ENCODE measurements around the gene CACNA2D2. TPM values are rescaled to one million over a fixed set of nuclear protein-coding genes. Genes with fewer than 3 reads are reported as not detected.

Gene CACNA2D2
- total RNA-seq, 1 experiment from 2014 or later = not detected

- no peaks in the 10 kb centered on the region for H3K4me1 ChIP-seq (replicated peaks; ENCODE audit: insufficient read depth)
- ChIA-PET CTCF (interaction anchor here (0.7 kb wide), 1 partner anchor 1338 kb away, joined by 3 read pairs; no protein-coding TSS in a partner anchor), POLR2A (ENCODE audit: unreplicated experiment) (no interaction called here)
- H4K20me1 ChIP-seq (ENCODE audit: insufficient read depth) = no peaks in the 10 kb centered on the region
- no peak overlapping the region for H3K4me2 ChIP-seq
- no peak for TF ChIP-seq EZH2 (IDR thresholded peaks at IDR 0.05; ENCODE audit: low read depth)
- no peak for TF ChIP-seq CTCF (conservative IDR thresholded peaks at IDR 0.05)
- no peaks in the 10 kb centered on the region for H3K9me3 ChIP-seq (ENCODE audit: insufficient read depth, low read depth)
- H3K27me3 ChIP-seq (ENCODE audit: insufficient read depth, low read depth) = peaks cover 18% of the 10 kb centered on the region
- intact Hi-C loops (cut with micrococcal nuclease; ENCODE audit: unreplicated experiment) = no loop called here
- H3F3A ChIP-seq (ENCODE audit: insufficient read depth, low read depth) = no peaks in the 10 kb centered on the region
- no peak for DNase-seq
- H3K4me3 ChIP-seq = no peak overlapping the region
- H3K79me2 ChIP-seq (ENCODE audit: low read depth) = no peaks in the 10 kb centered on the region
- no peak overlapping the region for H3K27ac ChIP-seq
- BruUV-seq (replicated peaks) = no TSS peak
- no peak overlapping the region for H2AFZ ChIP-seq
- H3K9me2 ChIP-seq (ENCODE audit: insufficient read depth) = no peaks in the 10 kb centered on the region
- no peaks in the 10 kb centered on the region for H3K36me3 ChIP-seq (ENCODE audit: low read depth)
These were observed 21.4 kb downstream of the CACNA2D2 start for GRCh38 chr3:50481992-50482391.

- no peak for DNase-seq
- Histone ChIP-seq H3K27ac (no peak overlapping the region), H3K27me3 (ENCODE audit: insufficient read depth, low read depth) (peaks cover 28% of the 10 kb centered on the region), H3K36me3 (ENCODE audit: low read depth) (no peaks in the 10 kb centered on the region), H2AFZ (no peak overlapping the region), H3K9me3 (ENCODE audit: insufficient read depth, low read depth) (no peaks in the 10 kb centered on the region), H4K20me1 (ENCODE audit: insufficient read depth) (no peaks in the 10 kb centered on the region), H3K4me1 (replicated peaks; ENCODE audit: insufficient read depth) (no peaks in the 10 kb centered on the region), H3K9me2 (ENCODE audit: insufficient read depth) (no peaks in the 10 kb centered on the region), H3K4me2 (no peak overlapping the region), H3K4me3 (no peak overlapping the region), H3K79me2 (ENCODE audit: low read depth) (no peaks in the 10 kb centered on the region), H3F3A (ENCODE audit: insufficient read depth, low read depth) (no peaks in the 10 kb centered on the region)
- ChIA-PET CTCF (no interaction called here), POLR2A (ENCODE audit: unreplicated experiment) (no interaction called here)
- TF ChIP-seq CTCF (conservative IDR thresholded peaks at IDR 0.05) (no peak), EZH2 (IDR thresholded peaks at IDR 0.05; ENCODE audit: low read depth) (no peak)
- BruUV-seq (replicated peaks) = no TSS peak
- intact Hi-C loops (cut with micrococcal nuclease; ENCODE audit: unreplicated experiment) = no loop called here
These were observed 23.0 kb downstream of the CACNA2D2 start for GRCh38 chr3:50480471-50480870.

- Histone ChIP-seq H3K79me2 (ENCODE audit: low read depth) (no peaks in the 10 kb centered on the region), H4K20me1 (ENCODE audit: insufficient read depth) (no peaks in the 10 kb centered on the region), H3K4me1 (replicated peaks; ENCODE audit: insufficient read depth) (no peaks in the 10 kb centered on the region), H3K4me2 (no peak overlapping the region), H3K9me2 (ENCODE audit: insufficient read depth) (no peaks in the 10 kb centered on the region), H3K27me3 (ENCODE audit: insufficient read depth, low read depth) (peaks cover 31% of the 10 kb centered on the region), H3K27ac (no peak overlapping the region), H3K9me3 (ENCODE audit: insufficient read depth, low read depth) (no peaks in the 10 kb centered on the region), H3F3A (ENCODE audit: insufficient read depth, low read depth) (no peaks in the 10 kb centered on the region), H3K4me3 (no peak overlapping the region), H3K36me3 (ENCODE audit: low read depth) (no peaks in the 10 kb centered on the region), H2AFZ (no peak overlapping the region)
- intact Hi-C loops (cut with micrococcal nuclease; ENCODE audit: unreplicated experiment) = no loop called here
- TF ChIP-seq EZH2 (IDR thresholded peaks at IDR 0.05; ENCODE audit: low read depth) (no peak), CTCF (conservative IDR thresholded peaks at IDR 0.05) (no peak)
- no peak for DNase-seq
- ChIA-PET POLR2A (ENCODE audit: unreplicated experiment) (no interaction called here), CTCF (no interaction called here)
- BruUV-seq (replicated peaks) = no TSS peak
These were observed 23.9 kb downstream of the CACNA2D2 start for GRCh38 chr3:50479523-50479922.

Measured in PC-9 (cell line).